ENCODE data around the gene RAMP3.

RAMP3 gene

GRCh38 chr7:45132708-45133320 is 24.8 kb upstream of the RAMP3 start:
- no peak for DNase-seq

GRCh38 chr7:45133352-45133751 is 24.2 kb upstream of the RAMP3 start:
- DNase-seq, result no peak

GRCh38 chr7:45133877-45134276 is 23.7 kb upstream of the RAMP3 start:
- no peak for DNase-seq

- peak; percentile 74 for DNase-seq
Measured at GRCh38 chr7:45136106-45137060, 21.2 kb upstream of the RAMP3 start.

GRCh38 chr7:45138433-45139267 is 18.9 kb upstream of the RAMP3 start:
- DNase-seq, result no peak

- no peak for DNase-seq
Measured at GRCh38 chr7:45140827-45141226, 16.8 kb upstream of the RAMP3 start.

GRCh38 chr7:45143616-45144015 is 14.0 kb upstream of the RAMP3 start:
- peak; percentile 6 for DNase-seq

- DNase-seq, result no peak
Measured at GRCh38 chr7:45145881-45146280, 11.7 kb upstream of the RAMP3 start.

GRCh38 chr7:45146531-45147379 is 10.8 kb upstream of the RAMP3 start:
- peak; percentile 34 for DNase-seq

- peak; percentile 35 for DNase-seq
Measured at GRCh38 chr7:45147858-45148652, 9.5 kb upstream of the RAMP3 start.

- peak; percentile 3 for DNase-seq
Measured at GRCh38 chr7:45148653-45148973, 9.0 kb upstream of the RAMP3 start.

GRCh38 chr7:45149606-45150005 is 8.0 kb upstream of the RAMP3 start:
- peak; percentile 35 for DNase-seq

- DNase-seq, result peak; percentile 11
Measured at GRCh38 chr7:45150199-45150598, 7.4 kb upstream of the RAMP3 start.

- DNase-seq, result peak; percentile 29
Measured at GRCh38 chr7:45151131-45151684, 6.4 kb upstream of the RAMP3 start.

- no peak for DNase-seq
Measured at GRCh38 chr7:45151967-45152366, 5.6 kb upstream of the RAMP3 start.

- DNase-seq, result peak; percentile 3
Measured at GRCh38 chr7:45153233-45153632, 4.4 kb upstream of the RAMP3 start.

GRCh38 chr7:45153861-45154260 is 3.7 kb upstream of the RAMP3 start:
- DNase-seq, result peak; percentile 1

GRCh38 chr7:45155357-45155900 is 2.2 kb upstream of the RAMP3 start:
- no peak for DNase-seq

GRCh38 chr7:45155941-45156340 is 1.6 kb upstream of the RAMP3 start:
- peak; percentile 27 for DNase-seq

GRCh38 chr7:45156516-45157272 is 897 bp upstream of the RAMP3 start:
- DNase-seq, result peak; percentile 27

Measured in right forelimb (tissue), 1 donor.